ENCODE data around the gene DPP4.
"Not testable (repeated sequence)": the region's sequence is repeated elsewhere in the genome, so short reads cannot be mapped to it uniquely, and the experiment has no call there.

Gene DPP4

DNA sequence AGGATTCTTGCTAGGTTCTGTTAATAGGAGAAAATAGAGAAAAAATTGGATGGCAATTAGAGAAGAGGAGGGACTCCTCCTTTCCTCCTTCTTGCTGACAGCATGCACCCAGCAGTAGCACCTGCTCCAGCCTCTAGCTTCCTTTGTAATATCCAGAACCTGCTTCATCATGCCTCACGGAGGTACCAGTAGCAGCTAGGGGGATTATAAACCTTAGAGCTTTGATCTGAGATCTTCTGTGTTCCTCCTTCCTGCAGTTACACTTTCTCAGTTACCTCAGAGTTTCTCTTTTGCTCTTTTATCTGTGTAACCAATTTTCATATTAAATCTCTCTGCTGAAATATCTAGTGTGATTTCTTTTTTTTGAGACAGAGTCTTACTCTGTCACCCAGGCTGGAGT is 16.6 kb downstream of the DPP4 start:
- no peak for DNase-seq (ENCODE audit: low read depth)

DNA sequence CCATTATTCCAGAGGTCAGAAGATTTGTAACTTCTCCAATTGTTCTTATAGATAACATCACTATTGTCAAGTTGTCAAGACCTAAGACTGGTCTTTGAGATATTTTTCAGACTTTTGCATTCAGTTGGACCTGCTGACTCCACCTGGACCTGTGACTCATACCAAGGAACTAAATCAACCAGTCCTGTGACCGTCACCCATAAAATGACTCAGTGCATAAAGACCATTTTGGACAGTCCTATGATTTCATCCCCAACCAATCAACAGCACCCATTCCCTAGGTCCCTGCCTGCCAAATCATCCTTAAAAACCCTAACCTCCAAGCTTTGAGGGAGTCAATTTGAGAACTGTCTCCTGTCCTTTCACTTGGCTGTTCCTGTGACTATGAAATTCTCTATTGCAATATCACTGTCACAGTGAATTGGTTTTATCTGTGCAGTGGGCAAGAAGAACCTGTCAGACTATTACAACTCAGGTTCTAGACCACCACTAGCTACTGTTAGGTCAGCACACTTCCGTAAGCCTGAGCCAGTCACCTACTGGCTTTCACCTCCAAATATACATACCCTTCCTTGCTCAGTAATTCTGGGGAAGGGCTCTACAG is 17.1 kb downstream of the DPP4 start:
- DNase-seq (ENCODE audit: low read depth), result no peak

DNA sequence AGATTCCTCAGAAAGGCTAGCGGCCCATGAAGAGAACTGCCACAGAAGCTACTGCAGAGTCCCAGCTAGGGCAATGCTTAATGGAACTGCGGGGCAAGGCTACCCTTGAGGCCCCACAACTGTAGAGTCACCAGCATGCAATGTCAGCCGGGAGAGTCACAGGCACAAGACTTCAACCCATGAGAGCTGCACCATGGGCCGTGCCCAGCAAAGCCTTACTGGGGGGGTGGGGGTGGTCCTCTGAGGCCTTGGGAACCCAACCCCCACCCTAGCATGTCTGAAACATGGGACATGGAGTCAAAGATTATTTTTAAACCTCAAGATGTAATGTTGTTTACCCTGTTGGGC is 20.2 kb downstream of the DPP4 start:
- no peak for DNase-seq (ENCODE audit: low read depth)

DNA sequence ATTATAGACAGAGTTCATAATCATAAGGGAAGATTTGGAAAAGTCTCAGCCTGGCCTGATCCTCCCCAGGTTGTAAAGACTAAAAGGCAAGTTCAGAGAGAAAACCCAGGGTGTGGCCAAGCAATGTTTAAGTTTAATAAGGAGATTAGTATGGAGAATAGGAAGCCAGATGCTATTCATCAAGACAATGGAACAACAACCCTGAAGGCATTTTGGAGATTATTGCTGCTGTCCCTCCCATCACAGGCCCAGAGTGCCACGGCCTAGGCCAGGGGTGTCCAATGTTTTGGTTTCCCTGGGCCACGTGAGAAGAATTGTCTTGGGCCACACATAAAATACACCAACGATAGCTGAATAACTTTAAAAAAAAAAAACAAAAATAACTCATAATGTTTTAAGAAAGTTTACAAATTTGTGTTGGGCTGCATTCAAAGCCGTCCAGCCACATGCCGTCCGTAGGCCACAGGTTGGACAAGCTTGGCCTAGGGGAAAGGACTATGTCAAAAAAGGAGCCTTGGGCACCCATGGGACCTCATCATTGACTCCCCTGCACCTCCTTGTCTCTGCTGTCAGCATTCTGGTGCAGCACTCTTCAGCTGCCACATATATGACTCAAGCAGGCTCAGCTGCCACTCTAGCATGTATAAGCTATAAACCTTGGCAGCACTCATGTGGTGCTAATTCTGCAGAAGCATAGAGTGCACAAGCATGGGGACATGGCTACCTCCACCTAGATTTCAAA is 20.8 kb downstream of the DPP4 start:
- no peak for DNase-seq (ENCODE audit: low read depth)

DNA sequence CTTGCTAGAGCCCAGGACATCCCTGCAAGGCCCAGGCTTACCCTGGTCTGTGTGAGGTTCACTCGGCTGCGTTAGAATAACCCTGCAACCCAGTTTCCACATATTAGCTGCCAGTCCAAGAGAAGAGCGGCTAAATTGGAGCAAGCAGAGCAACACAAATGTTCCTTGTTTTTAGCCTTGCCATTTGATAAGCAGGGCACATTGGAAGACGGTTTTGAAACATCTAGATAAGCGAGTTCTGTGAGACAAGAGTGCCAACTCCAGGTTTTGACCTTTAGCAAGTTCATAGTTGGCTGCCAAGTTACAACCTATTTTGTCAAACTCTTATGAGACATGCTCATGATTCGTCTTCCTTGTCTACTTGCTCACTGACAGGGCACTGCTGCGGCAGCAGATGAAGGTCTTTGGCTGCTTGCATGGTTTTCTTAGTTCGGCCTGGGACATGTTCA is 23.5 kb downstream of the DPP4 start:
- no peak for DNase-seq (ENCODE audit: low read depth)

DNA sequence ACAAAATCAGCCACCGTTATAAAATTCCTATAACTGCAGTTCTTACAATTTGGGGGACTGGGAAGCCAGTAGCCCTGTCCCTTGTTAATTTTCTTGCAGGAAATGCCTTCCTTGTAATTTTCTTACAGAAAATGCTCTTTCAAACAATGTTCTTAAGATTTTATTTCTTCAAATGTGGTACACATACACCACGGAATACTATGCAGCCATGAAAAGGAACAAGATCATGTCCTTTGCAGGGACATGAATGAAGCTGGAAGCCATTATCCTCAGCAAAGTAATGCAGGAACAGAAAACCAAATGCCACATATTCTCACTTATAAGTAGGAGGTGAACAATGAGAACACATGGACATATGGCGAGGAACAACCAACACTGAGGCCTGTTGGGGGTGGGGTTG is 24.9 kb downstream of the DPP4 start:
- DNase-seq (ENCODE audit: low read depth), result not testable (repeated sequence)

DNA sequence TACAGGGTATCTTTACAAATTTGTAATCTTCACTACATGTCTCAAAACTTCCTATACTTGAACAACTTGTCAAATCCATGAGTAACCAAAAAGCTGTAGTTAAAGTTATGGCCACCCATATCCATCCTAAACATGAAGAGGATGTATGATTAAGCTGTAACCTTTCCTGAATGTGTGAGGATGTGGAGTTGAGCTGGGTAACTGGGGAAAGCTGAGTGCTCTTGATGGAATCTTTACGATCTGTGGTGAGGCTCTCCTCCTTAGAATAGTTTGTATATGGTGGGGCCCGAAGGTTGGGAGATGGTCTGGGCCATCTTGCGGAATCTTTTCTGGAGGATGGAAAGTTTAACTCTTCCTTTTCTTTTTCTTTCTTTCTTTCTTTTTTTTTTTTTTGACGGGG is 29.4 kb downstream of the DPP4 start:
- no peak for DNase-seq (ENCODE audit: low read depth)

DNA sequence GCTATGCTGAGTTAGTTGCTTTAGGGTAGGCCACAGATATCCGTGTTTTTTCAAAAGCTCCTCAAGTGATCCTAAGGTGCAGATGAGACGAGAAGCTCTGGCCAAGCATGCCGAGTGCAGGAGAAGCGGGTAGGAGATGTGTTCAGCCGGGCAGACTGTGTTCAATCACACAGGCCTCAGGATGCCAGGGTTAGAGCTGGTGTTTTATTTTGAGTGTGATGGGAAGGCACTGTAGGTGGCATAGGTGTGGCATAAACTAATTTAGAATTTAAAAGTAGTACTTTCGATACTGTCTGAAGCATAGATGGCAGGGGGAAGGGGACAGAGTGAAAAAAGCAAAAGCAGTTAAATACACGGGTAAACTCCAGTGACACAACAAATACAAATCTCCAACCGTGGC is 30.9 kb downstream of the DPP4 start:
- no peak for DNase-seq (ENCODE audit: low read depth)

DNA sequence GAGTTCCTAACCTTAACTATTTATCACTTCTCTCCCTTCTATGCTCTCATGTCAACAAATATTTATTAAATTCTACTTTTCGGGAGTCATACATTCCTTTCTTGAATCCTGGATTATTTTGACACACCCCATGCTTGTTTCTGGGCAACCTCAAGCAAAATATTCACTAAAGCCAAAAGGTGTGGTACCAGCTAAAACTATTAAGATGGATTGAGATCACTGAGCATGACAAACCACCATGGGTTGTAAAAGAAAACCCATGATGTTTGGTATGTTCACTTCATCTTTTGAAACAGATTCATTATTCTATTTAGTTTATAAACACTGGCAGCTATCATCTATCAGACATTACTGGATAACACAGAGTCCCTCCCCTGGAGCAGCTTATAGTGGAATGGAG is 32.5 kb downstream of the DPP4 start:
- no peak for DNase-seq (ENCODE audit: low read depth)

DNA sequence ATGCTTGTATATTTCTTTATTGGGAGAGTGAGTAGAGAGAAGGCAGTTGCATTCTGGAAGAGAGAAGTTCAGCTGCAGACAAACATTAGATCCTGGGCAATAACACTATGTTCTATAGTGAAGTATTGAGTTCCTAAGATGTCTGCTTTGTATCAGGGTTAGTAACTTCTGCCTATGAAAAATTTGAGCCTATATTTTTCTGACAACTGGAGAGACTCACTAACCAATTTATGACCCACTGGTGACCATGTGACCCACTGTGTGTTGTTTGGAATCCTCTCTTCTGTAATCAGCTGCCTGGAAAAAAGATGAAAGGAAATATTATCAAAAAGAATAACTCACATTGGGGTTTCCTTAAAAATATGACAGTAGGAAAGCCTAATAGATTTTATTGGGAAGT is 35.3 kb downstream of the DPP4 start:
- DNase-seq (ENCODE audit: low read depth), result no peak

DNA sequence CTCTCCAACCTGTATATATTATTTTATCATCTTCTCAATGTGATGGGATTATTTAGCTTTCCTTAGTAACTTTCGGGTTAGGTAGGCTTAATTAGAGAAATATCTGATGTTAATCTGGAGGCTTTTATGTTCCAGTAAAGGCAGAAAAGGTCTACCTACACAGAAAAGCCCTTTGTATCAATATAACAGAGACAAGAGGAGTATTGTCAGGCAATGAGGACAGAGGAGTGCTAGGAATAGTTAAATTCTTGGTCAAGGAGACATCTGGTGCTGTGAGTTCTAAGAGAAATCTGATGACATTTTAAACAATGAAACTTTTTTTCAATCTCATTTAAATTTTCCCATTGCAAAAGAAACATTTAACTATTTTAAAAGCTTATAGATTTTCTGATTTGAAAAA is 36.1 kb downstream of the DPP4 start:
- no peak for DNase-seq (ENCODE audit: low read depth)

DNA sequence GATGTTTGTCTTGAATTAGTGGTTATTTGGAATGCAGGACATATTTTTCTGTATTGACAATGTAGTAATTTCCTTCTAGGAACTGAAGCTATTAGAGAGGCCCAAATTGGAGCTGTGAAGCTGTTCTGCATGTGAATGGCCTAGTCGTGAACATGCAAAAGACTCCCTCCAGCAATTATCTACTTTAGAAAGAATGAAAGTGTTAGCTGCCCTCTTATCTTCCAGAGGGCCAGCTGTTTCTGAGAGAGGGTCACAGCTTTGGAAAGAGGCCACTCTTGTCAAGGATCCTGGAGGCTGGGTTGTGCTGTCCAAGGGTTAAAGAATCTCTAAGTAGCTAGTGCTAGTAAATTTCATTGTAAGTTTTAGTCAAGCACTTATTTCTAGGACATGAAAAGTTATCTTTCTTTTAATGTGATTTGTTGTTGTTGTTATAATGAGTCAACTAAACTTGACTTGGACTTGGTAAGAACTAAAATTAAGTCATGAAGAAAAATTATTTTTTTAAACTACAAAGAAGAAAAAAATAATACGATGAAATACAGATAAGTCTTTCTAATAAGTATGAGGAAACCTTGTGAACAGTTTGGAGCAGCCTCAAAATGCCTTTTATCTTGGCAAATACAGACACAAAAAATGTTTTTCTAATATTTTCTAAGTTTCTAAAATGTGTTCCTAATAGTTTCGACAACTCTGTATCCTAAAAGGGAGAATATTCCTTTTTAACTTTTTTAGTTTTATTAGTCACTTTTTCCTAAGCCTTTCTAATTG is 36.8 kb downstream of the DPP4 start:
- no peak for DNase-seq (ENCODE audit: low read depth)

DNA sequence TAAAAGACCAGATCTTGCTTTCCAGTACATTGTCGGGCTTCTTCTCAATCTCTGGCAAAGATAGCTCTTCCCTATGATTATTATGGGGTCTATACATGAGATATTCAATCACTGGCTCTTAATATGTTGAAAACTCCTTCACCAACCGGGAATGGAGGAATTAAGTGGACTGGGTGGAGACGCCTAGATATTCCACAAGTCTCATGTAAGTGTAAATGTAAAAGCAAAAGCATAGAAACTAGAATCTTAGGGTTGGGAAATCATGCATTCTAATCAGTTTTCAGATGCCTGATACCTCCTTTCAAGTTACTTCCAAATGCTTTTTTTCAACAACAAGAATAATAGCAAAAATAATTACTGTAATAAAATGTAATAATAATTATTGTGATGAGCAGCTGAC is 38.0 kb downstream of the DPP4 start:
- no peak for DNase-seq (ENCODE audit: low read depth)

DNA sequence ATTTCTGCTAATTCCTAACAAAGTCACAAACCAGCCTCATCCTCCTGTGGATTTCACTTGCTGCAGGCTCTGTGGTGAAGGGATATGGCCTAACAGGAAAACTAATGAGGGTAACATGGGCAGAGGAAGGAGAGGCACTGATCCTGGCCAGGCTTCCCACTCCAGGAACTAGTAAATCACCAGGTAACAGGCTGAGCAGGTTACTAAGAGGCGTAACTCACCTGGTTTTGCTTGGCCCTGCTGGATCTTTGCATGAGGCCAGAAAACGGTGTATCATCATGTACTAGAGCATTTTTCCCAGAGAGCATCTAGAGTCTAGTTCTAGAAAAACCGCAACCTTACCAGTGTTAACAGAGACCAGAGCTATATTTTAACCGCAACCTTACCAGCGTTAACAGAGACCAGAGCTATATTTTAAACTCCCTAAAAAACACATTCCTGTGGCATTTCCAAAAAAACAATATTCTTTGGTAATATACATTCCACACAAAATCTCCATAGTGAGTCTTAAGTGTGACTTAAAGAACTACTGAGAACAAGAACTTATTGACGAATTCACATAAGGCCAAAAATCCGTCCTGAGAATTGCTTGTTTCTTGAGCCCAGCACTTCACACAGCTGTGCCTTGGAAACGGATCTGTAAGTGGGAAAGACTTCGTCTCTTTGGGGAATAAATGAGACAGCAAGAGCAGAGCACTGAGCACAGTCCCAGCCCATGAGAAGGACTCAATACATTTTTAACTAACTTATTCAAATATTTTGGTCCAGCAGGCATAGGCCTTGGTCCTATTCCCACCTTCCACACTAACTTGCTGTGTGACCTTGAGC is 43.4 kb downstream of the DPP4 start:
- no peak for DNase-seq (ENCODE audit: low read depth)

DNA sequence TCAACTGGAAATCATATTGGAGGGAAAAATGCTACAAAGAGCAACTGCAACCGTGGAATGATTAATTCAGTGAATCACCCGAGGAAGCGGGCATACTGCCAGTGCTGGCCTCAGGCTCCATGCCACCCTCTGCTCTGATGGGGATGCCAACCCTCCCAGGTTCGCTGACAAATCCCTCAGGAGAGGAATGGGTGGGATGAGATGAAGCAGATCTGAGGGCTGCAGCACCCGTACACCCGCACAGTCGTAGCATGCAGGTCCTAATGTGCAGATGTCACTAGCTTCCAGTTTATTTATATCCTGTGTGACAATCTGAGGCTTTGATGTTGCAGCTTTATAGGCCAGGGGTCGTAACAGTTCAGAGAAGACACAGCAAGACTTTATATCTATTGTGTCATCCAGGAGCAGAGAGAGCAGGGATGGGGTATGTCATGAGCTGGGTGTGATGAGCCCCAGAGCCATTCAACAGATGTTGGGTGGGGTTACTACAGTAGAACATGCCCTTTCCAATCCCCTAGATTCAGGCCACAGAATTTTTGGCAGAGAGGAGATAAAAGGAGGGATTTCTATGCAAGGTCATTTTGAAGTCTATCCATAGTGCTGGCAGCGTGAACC is 44.6 kb downstream of the DPP4 start:
- DNase-seq (ENCODE audit: low read depth), result no peak

DNA sequence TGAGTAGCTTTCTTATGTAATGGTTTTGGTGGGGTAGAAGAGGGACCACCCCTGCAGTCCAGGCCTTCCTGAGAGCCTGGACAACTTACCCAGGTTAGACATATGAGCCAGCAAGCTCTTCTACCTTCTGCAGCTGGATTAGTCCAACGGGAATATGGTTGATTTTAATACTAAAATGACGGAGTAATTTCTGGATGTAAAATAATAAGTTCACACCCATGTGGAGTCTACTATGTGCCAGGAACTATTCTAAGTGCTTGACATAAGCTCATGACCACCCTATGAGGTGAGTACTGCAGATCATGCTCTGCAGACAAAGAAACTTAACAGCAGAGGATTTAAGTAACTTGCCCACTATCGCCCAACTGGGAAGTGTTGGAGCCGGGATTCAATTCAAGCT is 45.5 kb downstream of the DPP4 start:
- no peak for DNase-seq (ENCODE audit: low read depth)

DNA sequence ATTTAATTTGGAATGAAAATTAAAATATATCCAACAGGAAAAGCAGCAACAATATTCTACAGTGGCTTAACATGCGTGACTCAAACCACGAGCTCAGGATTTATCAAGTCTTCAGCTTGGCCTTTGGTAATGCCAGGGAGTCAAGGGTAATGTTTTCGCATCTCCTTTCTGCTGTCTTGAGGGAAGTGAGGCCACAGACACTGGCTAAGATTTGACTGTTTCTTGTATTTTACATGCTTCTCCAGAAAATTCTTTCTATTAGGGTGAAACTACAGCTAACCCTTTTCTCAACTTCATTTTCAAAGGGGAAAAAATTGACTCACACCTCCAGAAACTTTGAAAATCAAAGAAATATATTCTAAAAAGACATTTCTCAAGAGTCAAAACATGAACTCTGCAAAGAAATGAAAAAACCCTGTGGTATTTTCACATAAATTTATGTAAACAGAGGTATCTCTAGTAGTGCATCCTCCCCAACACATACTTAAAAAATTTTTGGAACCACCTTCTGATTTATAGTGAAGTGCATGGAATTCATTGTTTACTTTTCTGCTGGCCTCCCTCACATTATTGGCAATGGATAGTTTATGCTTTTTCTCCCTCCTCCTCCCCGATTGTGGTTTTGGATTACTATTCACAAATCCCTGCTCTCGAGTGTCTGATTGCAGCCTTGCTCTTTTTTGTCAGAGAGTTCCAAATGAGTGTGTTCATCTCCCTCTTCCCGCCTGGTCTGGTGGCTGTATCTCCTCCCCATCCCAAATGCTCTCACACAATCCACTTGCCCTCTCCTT is 48.7 kb downstream of the DPP4 start:
- DNase-seq (ENCODE audit: low read depth), result no peak

DNA sequence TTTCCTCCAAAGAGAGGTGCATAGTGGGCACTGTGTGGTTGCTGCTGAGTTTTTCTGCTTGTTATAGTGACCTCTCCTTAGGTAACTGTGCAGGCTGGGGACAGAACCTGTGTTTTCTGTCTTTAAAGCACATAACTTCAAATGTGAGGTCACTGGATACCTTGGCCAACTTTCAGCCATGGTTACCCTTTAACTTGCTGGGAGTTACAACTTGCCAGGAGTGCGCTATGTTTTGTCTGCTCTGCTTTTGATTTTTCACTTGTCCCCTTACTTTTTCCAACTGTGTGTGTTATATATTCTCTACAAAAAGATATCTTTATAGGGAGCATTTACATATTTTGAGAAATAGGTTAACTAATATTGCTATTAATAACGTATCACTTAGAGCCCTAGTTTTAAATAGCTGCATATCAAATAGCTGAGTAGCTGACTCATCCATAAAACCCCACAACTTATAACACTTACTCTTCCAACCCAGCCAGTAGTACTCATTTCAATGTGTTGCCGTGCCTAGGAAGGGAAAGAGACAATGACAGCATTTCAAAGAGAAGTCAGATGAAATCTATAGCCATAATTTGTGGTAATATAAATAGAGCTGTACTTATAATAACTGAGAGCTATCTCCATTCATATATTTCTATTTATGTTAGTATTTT is 51.6 kb downstream of the DPP4 start:
- DNase-seq (ENCODE audit: low read depth), result no peak

DNA sequence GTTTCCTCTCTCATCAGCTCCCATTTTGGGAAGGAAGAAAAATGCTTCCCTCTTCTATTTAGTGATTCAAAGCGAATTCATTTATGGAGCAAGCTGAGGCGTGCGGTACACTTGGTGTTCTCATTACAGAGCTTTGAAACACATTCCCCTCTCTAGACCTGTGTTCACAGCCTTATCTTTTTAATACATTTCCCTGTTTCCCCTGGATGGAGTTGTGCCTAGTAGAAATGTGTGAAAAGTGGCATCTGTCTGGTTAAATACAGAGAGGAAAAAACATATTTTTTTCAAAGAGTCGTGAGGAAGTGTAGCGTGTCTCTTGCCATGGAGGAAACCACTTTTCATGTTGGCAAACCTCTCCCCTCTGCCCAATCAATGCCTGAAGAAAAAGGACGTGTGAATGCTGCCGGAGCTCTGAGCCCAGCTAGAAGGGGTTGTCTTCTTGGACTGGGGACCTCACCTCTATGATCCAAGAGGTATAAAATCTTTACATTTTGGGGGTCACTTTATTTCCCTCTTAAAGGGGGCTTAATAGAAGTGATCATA is 52.4 kb downstream of the DPP4 start:
- no peak for DNase-seq (ENCODE audit: low read depth)

DNA sequence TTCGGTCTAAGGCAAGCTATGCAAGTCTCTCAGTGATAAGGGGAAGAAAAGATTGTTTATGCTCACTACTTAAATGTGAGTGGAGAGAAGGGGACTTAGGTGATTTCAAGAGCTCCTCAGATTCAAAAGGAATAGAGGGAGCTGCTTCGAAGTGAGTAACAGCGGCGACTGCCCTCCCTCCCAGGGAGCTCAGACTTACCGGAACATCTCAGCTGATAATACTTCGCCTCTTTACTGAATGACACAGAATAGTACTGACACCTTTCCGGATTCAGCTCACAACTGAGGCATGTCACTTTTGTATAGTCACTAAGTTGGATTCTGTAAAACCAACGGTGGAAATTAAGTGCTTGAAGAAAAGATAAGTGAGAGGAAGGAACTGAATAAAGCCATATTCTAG is 55.5 kb downstream of the DPP4 start:
- no peak for DNase-seq (ENCODE audit: low read depth)
